Measurements from ENCODE around the gene CPB2.

CPB2 gene

GRCh38 chr13:46079770-46080169, 25.1 kb downstream of the CPB2 start:
- ATAC-seq, result no peak
- TF ChIP-seq OSR1 (CRISPR knock-in tag; IDR thresholded peaks at IDR 0.05) (no peak), SNAI2 (CRISPR knock-in tag; IDR thresholded peaks at IDR 0.05) (no peak), ZFP30 (CRISPR knock-in tag; IDR thresholded peaks at IDR 0.05) (no peak), ZNF565 (CRISPR knock-in tag; conservative IDR thresholded peaks at IDR 0.05; ENCODE audit: low read depth) (no peak), ISL1 (CRISPR knock-in tag; IDR thresholded peaks at IDR 0.05) (no peak), PPARA (CRISPR knock-in tag; IDR thresholded peaks at IDR 0.05; ENCODE audit: borderline replicate concordance) (no peak), ZNF70 (CRISPR knock-in tag; IDR thresholded peaks at IDR 0.05) (no peak), ZNF8 (CRISPR knock-in tag; IDR thresholded peaks at IDR 0.05) (no peak), CREB5 (CRISPR knock-in tag; IDR thresholded peaks at IDR 0.05; ENCODE audit: low read depth) (no peak), POU6F1 (CRISPR knock-in tag; IDR thresholded peaks at IDR 0.05; ENCODE audit: borderline replicate concordance, low read depth) (no peak), ZC3H10 (CRISPR knock-in tag; IDR thresholded peaks at IDR 0.05) (no peak), ARNTL (CRISPR knock-in tag; IDR thresholded peaks at IDR 0.05; ENCODE audit: borderline replicate concordance, low read depth) (no peak)

- TF ChIP-seq TOX (CRISPR knock-in tag; IDR thresholded peaks at IDR 0.05; ENCODE audit: borderline replicate concordance), result no peak
- no peak for TF ChIP-seq CSRNP3 (CRISPR knock-in tag; IDR thresholded peaks at IDR 0.05)
- ATAC-seq, result no peak
These were observed 27.6 kb downstream of the CPB2 start for GRCh38 chr13:46077265-46077664.

- no peak for ATAC-seq
These were observed 28.0 kb downstream of the CPB2 start for GRCh38 chr13:46076827-46077226.

More at GRCh38 chr13:46076827-46077226, 28.0 kb downstream of the CPB2 start:
- TF ChIP-seq ISL1 (CRISPR knock-in tag; IDR thresholded peaks at IDR 0.05) (no peak), ARNTL (CRISPR knock-in tag; IDR thresholded peaks at IDR 0.05; ENCODE audit: borderline replicate concordance, low read depth) (no peak), TOX (CRISPR knock-in tag; IDR thresholded peaks at IDR 0.05; ENCODE audit: borderline replicate concordance) (no peak), POU6F1 (CRISPR knock-in tag; IDR thresholded peaks at IDR 0.05; ENCODE audit: borderline replicate concordance, low read depth) (no peak), OSR1 (CRISPR knock-in tag; IDR thresholded peaks at IDR 0.05) (no peak), ZC3H10 (CRISPR knock-in tag; IDR thresholded peaks at IDR 0.05) (no peak), CSRNP3 (CRISPR knock-in tag; IDR thresholded peaks at IDR 0.05) (no peak), SNAI2 (CRISPR knock-in tag; IDR thresholded peaks at IDR 0.05) (no peak), TSHZ2 (CRISPR knock-in tag; IDR thresholded peaks at IDR 0.05) (no peak)
